ENCODE data around the gene GPS2.

The GPS2 gene

DNA sequence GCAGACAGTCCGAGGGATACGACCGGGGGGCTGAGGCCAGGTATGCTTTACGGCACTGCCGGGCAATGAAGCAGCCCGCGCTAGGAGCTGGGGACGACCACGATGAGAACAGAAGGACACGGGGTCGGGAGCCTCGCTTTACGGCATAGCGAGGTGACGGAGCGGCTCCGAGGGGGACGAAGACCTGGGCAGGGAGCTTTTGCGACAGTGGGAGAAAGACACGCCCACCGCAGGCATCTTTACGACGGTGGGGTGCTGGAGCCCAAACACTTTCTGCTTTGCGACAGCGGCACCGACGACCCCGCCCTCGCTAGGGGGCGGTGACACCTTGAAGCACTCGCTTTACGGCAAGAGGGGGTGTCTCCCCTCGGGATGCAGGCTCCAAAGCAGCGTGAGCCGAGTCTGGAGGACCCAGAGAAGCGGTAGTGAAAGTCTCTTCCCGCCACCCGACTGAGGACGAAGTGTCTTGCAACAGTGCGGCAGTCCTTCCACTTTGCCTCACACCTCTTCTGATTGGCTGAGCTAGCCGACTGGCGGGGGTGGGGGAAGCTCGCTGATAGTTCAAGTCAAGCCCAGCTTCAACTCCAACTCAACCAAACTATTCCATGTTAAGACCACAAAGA lies 14.3 kb upstream of the GPS2 start:
- in situ Hi-C loops (cut with HindIII; ENCODE audit: low sequenced_read_pairs): no loop called here
- TF ChIP-seq, protein P1, sequence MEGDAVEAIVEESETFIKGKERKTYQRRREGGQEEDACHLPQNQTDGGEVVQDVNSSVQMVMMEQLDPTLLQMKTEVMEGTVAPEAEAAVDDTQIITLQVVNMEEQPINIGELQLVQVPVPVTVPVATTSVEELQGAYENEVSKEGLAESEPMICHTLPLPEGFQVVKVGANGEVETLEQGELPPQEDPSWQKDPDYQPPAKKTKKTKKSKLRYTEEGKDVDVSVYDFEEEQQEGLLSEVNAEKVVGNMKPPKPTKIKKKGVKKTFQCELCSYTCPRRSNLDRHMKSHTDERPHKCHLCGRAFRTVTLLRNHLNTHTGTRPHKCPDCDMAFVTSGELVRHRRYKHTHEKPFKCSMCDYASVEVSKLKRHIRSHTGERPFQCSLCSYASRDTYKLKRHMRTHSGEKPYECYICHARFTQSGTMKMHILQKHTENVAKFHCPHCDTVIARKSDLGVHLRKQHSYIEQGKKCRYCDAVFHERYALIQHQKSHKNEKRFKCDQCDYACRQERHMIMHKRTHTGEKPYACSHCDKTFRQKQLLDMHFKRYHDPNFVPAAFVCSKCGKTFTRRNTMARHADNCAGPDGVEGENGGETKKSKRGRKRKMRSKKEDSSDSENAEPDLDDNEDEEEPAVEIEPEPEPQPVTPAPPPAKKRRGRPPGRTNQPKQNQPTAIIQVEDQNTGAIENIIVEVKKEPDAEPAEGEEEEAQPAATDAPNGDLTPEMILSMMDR (IDR thresholded peaks at IDR 0.05; ENCODE audit: low read depth, low read length, missing control alignments): no peak
- peak; percentile 97 for DNase-seq (ENCODE audit: low read depth)
- peak overlapping the region; percentile 62 for H3K4me3 ChIP-seq (ENCODE audit: low read depth, low read length)

DNA sequence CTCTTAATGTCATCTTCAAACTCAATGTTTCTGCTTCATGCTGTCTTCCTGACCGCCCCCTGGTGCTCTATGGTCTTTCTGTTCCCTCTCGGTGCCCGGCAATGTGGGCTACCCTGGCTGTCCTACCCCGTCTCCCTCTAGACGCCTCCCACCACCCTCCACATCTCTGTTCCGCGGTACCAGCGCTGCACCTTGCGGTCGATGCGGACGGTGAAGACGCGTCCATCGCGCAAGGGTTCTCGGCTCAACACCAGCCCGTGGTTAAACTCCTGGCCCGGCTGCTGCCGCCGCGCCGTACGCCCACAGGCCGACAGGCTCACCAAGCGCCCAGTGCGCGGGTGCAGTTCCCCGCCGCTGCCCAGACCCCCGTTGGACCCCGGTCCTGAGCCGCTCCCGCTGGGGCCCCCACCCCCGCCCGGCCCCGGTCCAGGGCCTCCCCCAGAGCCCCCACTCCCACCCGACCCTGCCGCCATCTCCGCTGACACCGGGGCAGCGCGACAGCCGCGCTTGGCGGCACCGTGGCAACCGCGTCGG lies 13.7 kb upstream of the GPS2 start, which contains the start of gene NEURL4:
Gene NEURL4, minus strand, starts transcription at position 496 of the 534 bp plus-strand sequence. Its CDS starts 23 bp downstream, at position 473.
- TF ChIP-seq, protein P1 (IDR thresholded peaks at IDR 0.05; ENCODE audit: low read depth, low read length, missing control alignments): peak; percentile 11
- in situ Hi-C loops (cut with HindIII; ENCODE audit: low sequenced_read_pairs): no loop called here
- H3K4me3 ChIP-seq (ENCODE audit: low read depth, low read length): peak within 1 kb of the TSS; percentile 62
- no peak for DNase-seq (ENCODE audit: low read depth)

DNA sequence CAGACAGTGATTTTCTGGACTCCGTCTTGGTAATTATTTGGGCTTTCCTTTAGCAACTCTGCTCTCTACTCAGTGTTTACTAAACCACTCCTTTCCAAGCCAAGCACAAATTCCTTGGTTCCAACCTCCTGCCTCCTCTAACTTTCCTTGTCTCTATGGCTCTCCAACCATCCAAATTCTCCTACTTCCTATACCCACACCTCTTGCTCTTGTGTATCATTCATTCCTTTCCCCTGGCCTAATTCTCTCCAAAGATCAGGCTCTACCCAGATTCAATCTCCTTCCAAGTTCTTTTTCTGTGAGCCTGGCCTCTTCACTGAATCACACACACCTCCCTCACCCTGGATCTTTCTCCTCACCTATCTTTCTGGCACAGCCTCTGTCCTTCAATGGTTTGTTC lies 12.8 kb upstream of the GPS2 start:
- no peak for DNase-seq (ENCODE audit: low read depth)
- in situ Hi-C loops (cut with HindIII; ENCODE audit: low sequenced_read_pairs): no loop called here
- TF ChIP-seq, protein P1 (IDR thresholded peaks at IDR 0.05; ENCODE audit: low read depth, low read length, missing control alignments): no peak
- peak overlapping the region; percentile 62 for H3K4me3 ChIP-seq (ENCODE audit: low read depth, low read length)

DNA sequence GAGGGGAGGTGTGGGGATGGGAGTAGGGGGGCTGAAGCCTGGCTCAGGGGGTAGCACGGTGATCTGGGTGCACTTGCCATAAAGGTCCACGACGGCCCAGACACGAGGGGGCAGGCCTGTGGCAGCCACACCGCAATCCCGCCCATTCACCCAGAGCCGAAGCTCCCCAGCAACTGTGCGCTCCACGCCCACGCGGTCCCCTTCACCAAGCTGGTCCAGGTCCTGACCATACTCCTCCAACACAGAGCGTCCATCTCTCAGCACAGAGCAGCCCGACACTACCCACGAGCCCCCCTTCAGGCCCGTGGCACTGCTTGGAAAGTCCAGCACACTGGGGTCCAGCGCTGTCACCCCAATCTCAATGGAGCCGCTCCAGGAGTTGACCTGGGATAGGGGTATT lies 12.3 kb upstream of the GPS2 start:
- no peak for DNase-seq (ENCODE audit: low read depth)
- TF ChIP-seq, protein P1 (IDR thresholded peaks at IDR 0.05; ENCODE audit: low read depth, low read length, missing control alignments): no peak
- H3K4me3 ChIP-seq (ENCODE audit: low read depth, low read length): no peak overlapping the region
- in situ Hi-C loops (cut with HindIII; ENCODE audit: low sequenced_read_pairs): no loop called here

DNA sequence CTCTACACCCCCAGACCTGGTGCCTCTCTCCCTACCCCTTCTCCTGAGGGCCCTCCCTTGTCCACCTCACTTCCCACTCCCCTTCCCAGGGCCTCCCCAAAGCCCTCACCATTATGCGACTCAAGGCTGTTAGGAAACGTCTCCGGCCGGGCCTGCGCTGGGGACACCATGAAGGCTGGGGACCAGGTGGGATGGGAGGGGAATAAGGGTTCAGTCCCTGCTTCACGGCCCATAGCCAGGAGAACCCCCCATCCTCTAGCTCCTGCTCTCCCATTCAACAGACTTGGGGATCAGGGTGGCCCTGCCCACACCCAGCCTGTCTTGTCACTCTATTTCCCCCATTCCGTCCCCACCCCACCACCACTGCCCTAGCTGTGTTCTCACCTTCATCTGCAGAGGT lies 11.9 kb upstream of the GPS2 start:
- DNase-seq (ENCODE audit: low read depth): no peak
- in situ Hi-C loops (cut with HindIII; ENCODE audit: low sequenced_read_pairs): no loop called here
- H3K4me3 ChIP-seq (ENCODE audit: low read depth, low read length): no peak overlapping the region
- TF ChIP-seq, protein P1 (IDR thresholded peaks at IDR 0.05; ENCODE audit: low read depth, low read length, missing control alignments): no peak

DNA sequence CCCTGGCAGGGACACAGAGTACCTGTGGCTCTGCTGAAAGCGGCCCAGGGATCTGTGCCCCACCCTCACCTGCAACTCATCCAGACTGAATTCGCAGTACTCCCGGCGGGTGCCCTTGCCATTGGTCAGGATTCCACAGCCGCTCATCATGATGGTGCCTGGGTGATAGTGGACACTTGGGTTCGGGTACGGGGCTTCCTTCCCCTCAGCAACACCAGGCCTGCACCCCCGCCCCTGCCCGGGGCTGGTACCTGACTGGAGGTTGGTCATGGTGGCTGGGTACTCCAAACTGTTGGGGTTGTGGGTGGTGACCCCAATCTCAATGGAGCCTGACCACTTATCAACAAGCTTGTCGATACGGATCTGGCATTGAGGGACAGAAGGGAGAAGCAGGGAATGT lies 11.0 kb upstream of the GPS2 start:
- in situ Hi-C loops (cut with HindIII; ENCODE audit: low sequenced_read_pairs): no loop called here
- no peak overlapping the region for H3K4me3 ChIP-seq (ENCODE audit: low read depth, low read length)
- TF ChIP-seq, protein P1 (IDR thresholded peaks at IDR 0.05; ENCODE audit: low read depth, low read length, missing control alignments): no peak
- no peak for DNase-seq (ENCODE audit: low read depth)
